K562 (cell line): Measurements from ENCODE around the gene PRDM12.

Experiments
- FOXK2 ChIP-seq, 2 experiments: fragments of 450-650 bp; IDR thresholded peaks in 1 of 2; conservative IDR thresholded peaks in 1 of 2; 2 replicates each; pipeline ENCODE4 v1.6.1; 2016; ENCODE audit warnings: low read depth in 2 of 2, mild to moderate bottlenecking in 1 of 2
- PTBP1 ChIP-seq: fragments of 200-400 bp; formaldehyde crosslinking; IDR thresholded peaks from 2 replicates; pipeline ENCODE4 v1.6.1; 2017; ENCODE audit warnings: low read depth, low read length
- SNRNP70 ChIP-seq: fragments of 200-400 bp; formaldehyde crosslinking; optimal IDR thresholded peaks from 2 replicates; pipeline ENCODE3; 2017; ENCODE audit warnings: low read depth, low read length
- SRSF1 ChIP-seq: fragments of 200-400 bp; formaldehyde crosslinking; IDR thresholded peaks from 2 replicates; pipeline ENCODE4 v1.6.1; 2017; ENCODE audit warnings: mild to moderate bottlenecking, low read depth, low read length, moderate library complexity
- ZNF232 ChIP-seq: sonication (generic); formaldehyde crosslinking; IDR thresholded peaks from 2 replicates; pipeline ENCODE4 v1.8.0; 2022; ENCODE audit warnings: mild to moderate bottlenecking, missing genetic modification reagents
- TF ChIP-seq, protein P1 (sequence below): sonication (generic); formaldehyde crosslinking; IDR thresholded peaks from 2 replicates; pipeline ENCODE4 v1.8.0; 2022; ENCODE audit warnings: missing genetic modification reagents, mild to moderate bottlenecking, borderline replicate concordance
- TF ChIP-seq, protein P2 (sequence below), 3 experiments: IDR thresholded peaks in 2 of 3; conservative IDR thresholded peaks in 1 of 3; 2 replicates each; pipeline ENCODE4 v1.5.1; 2011 to 2012; ENCODE audit warnings: low read length in 3 of 3, mild to moderate bottlenecking in 3 of 3, control low read depth in 2 of 3, improper control_type of control experiment in 1 of 3, inconsistent platforms in 1 of 3, low read depth in 1 of 3, mixed read lengths in 1 of 3, moderate library complexity in 1 of 3; ENCODE audit not compliant: insufficient read depth in 2 of 3
- TF ChIP-seq, protein P3 (sequence below): sonication (generic); formaldehyde crosslinking; IDR thresholded peaks from 2 replicates; pipeline ENCODE4 v1.9.0; 2022; ENCODE audit warnings: mild to moderate bottlenecking, missing genetic modification reagents

DNA sequence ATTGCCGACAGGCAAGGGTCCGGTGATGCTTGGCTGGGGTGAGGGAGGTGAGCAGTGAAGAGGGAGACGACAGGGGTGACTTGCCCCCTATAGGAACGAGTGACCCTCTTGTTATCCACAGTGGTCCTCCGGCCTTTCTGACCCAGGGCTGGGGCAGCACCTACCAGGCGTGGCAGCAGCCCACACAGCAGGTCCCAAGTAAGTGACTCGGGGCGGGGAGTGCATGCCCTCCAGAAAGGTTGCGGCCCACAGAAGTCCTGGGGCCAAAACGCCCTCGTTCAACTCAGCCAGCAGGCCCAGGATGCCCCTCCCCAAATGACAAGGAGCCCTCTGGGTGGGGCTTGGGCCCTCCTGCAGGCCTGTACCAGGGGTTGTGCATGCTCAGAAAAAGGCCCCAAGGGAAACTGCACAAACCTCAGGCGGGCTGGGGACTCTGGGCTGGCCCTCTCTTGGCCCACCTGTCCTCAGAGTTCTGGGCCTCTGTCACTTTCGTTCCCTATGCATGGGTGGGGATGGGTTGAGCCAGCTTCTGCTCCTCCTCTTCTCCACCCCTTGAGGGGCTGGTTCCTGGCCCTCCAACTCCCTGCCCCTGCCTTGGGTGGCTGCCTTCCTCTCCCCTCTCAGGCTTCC lies 32.2 kb upstream of the PRDM12 start:
- TF ChIP-seq ZNF232 (CRISPR knock-in tag) (no peak), SNRNP70 (no peak), FOXK2 (conservative IDR thresholded peaks at IDR 0.05 in 1 of 2, IDR thresholded peaks at IDR 0.05 in 1 of 2; ENCODE audit: low read depth in 2 of 2) (no peak), SRSF1 (no peak), PTBP1 (no peak)
- TF ChIP-seq, protein P1, sequence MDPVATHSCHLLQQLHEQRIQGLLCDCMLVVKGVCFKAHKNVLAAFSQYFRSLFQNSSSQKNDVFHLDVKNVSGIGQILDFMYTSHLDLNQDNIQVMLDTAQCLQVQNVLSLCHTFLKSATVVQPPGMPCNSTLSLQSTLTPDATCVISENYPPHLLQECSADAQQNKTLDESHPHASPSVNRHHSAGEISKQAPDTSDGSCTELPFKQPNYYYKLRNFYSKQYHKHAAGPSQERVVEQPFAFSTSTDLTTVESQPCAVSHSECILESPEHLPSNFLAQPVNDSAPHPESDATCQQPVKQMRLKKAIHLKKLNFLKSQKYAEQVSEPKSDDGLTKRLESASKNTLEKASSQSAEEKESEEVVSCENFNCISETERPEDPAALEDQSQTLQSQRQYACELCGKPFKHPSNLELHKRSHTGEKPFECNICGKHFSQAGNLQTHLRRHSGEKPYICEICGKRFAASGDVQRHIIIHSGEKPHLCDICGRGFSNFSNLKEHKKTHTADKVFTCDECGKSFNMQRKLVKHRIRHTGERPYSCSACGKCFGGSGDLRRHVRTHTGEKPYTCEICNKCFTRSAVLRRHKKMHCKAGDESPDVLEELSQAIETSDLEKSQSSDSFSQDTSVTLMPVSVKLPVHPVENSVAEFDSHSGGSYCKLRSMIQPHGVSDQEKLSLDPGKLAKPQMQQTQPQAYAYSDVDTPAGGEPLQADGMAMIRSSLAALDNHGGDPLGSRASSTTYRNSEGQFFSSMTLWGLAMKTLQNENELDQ (CRISPR knock-in tag), result no peak
- TF ChIP-seq, protein P2, sequence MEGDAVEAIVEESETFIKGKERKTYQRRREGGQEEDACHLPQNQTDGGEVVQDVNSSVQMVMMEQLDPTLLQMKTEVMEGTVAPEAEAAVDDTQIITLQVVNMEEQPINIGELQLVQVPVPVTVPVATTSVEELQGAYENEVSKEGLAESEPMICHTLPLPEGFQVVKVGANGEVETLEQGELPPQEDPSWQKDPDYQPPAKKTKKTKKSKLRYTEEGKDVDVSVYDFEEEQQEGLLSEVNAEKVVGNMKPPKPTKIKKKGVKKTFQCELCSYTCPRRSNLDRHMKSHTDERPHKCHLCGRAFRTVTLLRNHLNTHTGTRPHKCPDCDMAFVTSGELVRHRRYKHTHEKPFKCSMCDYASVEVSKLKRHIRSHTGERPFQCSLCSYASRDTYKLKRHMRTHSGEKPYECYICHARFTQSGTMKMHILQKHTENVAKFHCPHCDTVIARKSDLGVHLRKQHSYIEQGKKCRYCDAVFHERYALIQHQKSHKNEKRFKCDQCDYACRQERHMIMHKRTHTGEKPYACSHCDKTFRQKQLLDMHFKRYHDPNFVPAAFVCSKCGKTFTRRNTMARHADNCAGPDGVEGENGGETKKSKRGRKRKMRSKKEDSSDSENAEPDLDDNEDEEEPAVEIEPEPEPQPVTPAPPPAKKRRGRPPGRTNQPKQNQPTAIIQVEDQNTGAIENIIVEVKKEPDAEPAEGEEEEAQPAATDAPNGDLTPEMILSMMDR (IDR thresholded peaks at IDR 0.05 in 2 of 3, conservative IDR thresholded peaks at IDR 0.05 in 1 of 3; ENCODE audit: insufficient read depth in 2 of 3, low read depth in 1 of 3, low read length in 3 of 3), result no peak
- TF ChIP-seq, protein P3, sequence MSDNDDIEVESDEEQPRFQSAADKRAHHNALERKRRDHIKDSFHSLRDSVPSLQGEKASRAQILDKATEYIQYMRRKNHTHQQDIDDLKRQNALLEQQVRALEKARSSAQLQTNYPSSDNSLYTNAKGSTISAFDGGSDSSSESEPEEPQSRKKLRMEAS (CRISPR knock-in tag), result no peak
